IMR-90 (cell line): ENCODE data around the gene NUDT1.

Experiments
- CEBPB ChIP-seq: IDR thresholded peaks from 2 replicates; pipeline ENCODE4 v1.6.1; 2012; ENCODE audit warnings: low read depth, low read length, improper control_type of control experiment
- FOS ChIP-seq: fragments of 150-350 bp; IDR thresholded peaks from 2 replicates; pipeline ENCODE4 v1.6.1; 2016; ENCODE audit warnings: low read depth, low read length
- POLR2A ChIP-seq: IDR thresholded peaks from 2 replicates; pipeline ENCODE4 v1.6.1; 2012; ENCODE audit warnings: mild to moderate bottlenecking, low read depth, low read length
- RAD21 ChIP-seq: IDR thresholded peaks from 2 replicates; pipeline ENCODE4 v1.6.1; 2012; ENCODE audit warnings: low read length, improper control_type of control experiment
- TF ChIP-seq, protein P1 (sequence below): conservative IDR thresholded peaks from 2 replicates; pipeline ENCODE4 v1.5.1; 2012; ENCODE audit warnings: mild to moderate bottlenecking, low read depth, low read length, improper control_type of control experiment
- TF ChIP-seq, protein P2 (sequence below): fragments of 150-350 bp; IDR thresholded peaks from 2 replicates; pipeline ENCODE4 v1.6.1; 2017; ENCODE audit warnings: mild to moderate bottlenecking, antibody characterized with exemption, low read length, low read depth

DNA sequence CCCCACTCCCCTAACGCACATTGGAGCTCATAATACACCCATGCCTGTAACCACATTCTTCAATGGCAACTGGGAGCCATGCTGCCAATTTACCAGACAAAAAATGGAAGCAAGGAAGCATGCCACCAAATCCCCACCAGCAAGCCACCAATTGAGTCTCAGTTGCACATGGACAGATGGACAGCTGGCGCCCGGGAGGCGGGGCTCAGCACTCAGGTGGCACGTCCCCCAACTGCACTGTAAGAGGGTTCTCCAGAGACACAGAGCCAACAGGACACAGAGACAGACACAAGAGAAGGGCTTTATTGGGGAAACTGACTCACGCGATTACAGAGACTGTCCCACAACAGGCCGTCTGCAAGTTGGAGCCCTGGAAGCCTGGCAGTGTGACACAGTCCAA is 11.8 kb upstream of the NUDT1 start:
- TF ChIP-seq, protein P1, sequence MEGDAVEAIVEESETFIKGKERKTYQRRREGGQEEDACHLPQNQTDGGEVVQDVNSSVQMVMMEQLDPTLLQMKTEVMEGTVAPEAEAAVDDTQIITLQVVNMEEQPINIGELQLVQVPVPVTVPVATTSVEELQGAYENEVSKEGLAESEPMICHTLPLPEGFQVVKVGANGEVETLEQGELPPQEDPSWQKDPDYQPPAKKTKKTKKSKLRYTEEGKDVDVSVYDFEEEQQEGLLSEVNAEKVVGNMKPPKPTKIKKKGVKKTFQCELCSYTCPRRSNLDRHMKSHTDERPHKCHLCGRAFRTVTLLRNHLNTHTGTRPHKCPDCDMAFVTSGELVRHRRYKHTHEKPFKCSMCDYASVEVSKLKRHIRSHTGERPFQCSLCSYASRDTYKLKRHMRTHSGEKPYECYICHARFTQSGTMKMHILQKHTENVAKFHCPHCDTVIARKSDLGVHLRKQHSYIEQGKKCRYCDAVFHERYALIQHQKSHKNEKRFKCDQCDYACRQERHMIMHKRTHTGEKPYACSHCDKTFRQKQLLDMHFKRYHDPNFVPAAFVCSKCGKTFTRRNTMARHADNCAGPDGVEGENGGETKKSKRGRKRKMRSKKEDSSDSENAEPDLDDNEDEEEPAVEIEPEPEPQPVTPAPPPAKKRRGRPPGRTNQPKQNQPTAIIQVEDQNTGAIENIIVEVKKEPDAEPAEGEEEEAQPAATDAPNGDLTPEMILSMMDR: no peak
- TF ChIP-seq CEBPB: no peak
- no peak for TF ChIP-seq RAD21
- no peak for TF ChIP-seq FOS
- TF ChIP-seq, protein P2, sequence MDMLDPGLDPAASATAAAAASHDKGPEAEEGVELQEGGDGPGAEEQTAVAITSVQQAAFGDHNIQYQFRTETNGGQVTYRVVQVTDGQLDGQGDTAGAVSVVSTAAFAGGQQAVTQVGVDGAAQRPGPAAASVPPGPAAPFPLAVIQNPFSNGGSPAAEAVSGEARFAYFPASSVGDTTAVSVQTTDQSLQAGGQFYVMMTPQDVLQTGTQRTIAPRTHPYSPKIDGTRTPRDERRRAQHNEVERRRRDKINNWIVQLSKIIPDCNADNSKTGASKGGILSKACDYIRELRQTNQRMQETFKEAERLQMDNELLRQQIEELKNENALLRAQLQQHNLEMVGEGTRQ: no peak
- TF ChIP-seq POLR2A: no peak
